GM12874 (cell line): ENCODE data around the gene GRB14.

Source experiments
- CTCF ChIP-seq: IDR thresholded peaks from 2 replicates; pipeline ENCODE4 v1.5.1; 2011; ENCODE audit warnings: low read depth, mild to moderate bottlenecking, control low read depth, low read length, moderate library complexity; ENCODE audit not compliant: insufficient read depth

The GRB14 gene

GRCh38 chr2:164530464-164530863, 90.8 kb downstream of the GRB14 start:
- TF ChIP-seq CTCF = no peak

GRCh38 chr2:164523726-164524125, 97.6 kb downstream of the GRB14 start:
- no peak for TF ChIP-seq CTCF

GRCh38 chr2:164523009-164523408, 98.3 kb downstream of the GRB14 start:
- no peak for TF ChIP-seq CTCF

- no peak for TF ChIP-seq CTCF
These were observed 98.7 kb downstream of the GRB14 start for GRCh38 chr2:164522561-164522981.

GRCh38 chr2:164515734-164516133, 105.5 kb downstream of the GRB14 start:
- no peak for TF ChIP-seq CTCF

- TF ChIP-seq CTCF = no peak
These were observed 106.3 kb downstream of the GRB14 start for GRCh38 chr2:164515030-164515429.

GRCh38 chr2:164514491-164514890, 106.8 kb downstream of the GRB14 start:
- no peak for TF ChIP-seq CTCF

- TF ChIP-seq CTCF = no peak
These were observed 108.4 kb downstream of the GRB14 start for GRCh38 chr2:164512871-164513270.
